CD4-positive, alpha-beta T cell treated with Interleukin-10 for 1 hour (primary cell): ENCODE measurements around the gene SMARCC2.

Experiments
- DNase-seq: peaks from one replicate; pipeline ENCODE4 v3.0.0-alpha.2; 2020

The SMARCC2 gene

DNA sequence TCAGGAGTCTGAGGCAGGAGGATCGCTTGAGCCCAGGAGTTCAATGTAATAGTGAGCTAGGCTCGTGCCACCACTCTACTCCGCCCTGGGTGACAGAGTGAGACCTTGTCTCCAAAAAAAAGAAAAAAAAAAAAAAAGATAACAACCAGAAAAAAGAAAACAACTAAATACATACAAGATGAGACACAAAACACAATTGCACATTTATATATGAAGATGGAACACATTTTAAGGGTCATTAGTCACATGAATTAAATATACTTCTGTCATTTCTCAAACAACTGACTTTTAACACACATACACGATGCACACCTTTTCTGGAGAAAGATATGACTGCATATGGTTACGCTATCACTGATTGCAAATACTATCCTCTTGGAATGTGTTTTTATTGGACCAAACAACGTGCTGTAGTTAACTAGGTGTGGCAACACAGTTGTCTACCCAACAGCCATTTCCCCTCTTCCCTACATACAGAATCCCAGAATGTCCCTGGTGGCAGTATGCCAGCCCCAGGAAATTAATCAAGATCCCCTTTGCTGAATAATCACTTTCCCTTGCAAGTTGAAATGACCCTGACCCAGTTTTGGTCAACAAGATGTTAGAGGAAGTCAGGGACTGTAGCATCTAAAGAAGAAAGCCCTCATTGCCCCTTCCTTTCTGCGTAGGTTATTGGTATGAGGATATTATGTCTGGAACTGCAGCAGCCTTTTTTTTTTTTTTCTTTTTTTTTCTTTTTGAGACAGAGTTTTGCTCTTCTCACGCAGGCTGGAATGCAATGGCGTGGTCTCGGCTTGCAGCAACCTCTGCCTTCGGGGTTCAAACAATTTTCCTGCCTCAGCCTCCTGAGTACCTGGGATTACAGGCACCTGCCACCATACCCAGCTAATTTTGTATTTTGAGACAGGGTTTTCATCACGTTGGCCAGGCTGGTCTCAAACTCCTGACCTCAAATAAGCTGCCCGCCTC lies 42.5 kb downstream of the SMARCC2 start:
- no peak for DNase-seq

DNA sequence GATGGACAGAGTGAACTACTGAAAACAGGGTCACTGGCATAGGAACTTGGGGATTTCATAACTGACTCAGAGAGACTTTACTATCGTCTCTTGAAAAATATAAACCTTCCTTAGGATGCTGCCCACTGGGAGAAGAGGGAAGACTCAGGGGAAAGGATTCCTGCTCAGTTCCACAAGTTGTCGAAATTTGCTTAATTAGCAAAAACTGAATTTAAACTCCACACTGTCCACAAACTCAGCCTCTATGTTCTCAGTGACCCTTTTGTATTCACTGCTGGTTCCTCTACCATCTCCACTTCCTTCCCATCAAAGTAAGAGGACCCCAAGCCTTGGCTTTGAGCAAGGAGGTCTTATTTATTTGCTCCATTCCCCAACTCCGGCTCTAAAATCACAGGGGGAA lies 44.1 kb downstream of the SMARCC2 start:
- DNase-seq, result no peak

GRCh38 chr12:56143870-56144269 lies 45.4 kb downstream of the SMARCC2 start:
- no peak for DNase-seq

GRCh38 chr12:56143217-56143616 lies 46.1 kb downstream of the SMARCC2 start:
- DNase-seq, result peak; percentile 26

GRCh38 chr12:56141946-56142784 lies 47.1 kb downstream of the SMARCC2 start:
- no peak for DNase-seq

- no peak for DNase-seq
Measured at GRCh38 chr12:56137853-56138571, 51.3 kb downstream of the SMARCC2 start.

GRCh38 chr12:56134897-56135296 lies 54.4 kb downstream of the SMARCC2 start:
- DNase-seq, result no peak

GRCh38 chr12:56130876-56131275 lies 58.4 kb downstream of the SMARCC2 start:
- no peak for DNase-seq

DNA sequence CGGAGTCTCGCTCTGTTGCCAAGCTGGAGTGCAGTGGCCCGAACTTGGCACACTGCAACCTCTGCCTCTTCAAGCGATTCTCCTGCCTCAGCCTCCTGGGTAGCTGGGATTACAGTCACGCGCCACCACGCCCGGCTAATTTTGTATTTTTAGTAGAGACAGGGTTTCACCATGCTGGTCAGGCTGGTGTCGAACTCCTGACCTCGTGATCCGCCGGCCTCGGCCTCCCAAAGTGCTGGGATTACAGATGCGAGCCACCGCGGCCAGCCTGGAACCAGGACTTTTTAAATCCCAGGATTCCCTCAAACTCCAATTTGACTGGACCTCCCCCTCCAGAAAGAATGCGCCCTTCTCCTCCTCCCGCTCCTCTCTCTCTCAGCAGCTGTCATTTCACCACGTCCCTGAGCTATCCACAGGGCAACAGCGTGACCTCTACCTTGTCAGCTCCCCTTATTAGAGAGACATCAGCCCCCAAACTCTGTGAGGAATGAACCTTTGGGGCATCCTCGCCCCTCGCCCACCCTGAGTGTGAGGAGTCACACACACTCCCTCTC lies 59.3 kb downstream of the SMARCC2 start:
- no peak for DNase-seq

- DNase-seq, result peak; percentile 86
Measured at GRCh38 chr12:56129206-56129941, 59.9 kb downstream of the SMARCC2 start.

GRCh38 chr12:56128670-56129205 lies 60.5 kb downstream of the SMARCC2 start:
- DNase-seq, result no peak

GRCh38 chr12:56127888-56128669 lies 61.2 kb downstream of the SMARCC2 start, which contains the start of gene ESYT1:
Gene ESYT1 (plus strand): TSS chr12:56128267. CDS start chr12:56128320, 53 bp downstream.
- DNase-seq, result peak; percentile 100

- DNase-seq, result no peak
Measured at GRCh38 chr12:56127485-56127887, 61.8 kb downstream of the SMARCC2 start.

GRCh38 chr12:56126732-56127239 lies 62.5 kb downstream of the SMARCC2 start:
- peak; percentile 19 for DNase-seq

DNA sequence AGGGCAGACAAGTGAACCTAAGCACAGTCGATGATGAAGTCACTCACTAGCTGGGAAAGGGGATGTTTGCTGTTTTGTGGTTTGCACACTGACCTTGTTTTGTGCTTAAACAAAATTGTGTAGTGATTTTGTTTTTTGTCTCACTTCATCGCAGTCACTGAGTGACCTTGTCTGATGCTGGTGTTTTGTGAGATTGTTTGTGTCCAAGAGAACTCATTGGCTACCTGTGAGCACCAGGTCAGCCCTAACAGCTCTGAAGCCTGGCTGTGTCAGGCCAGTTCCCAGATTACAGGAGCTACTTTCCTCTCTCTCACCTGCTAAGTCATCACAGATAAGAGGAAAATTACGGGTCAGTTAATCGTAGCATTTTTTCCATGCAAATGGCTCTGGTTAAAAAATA lies 65.2 kb downstream of the SMARCC2 start:
- DNase-seq, result no peak

- DNase-seq, result no peak
Measured at GRCh38 chr12:56122637-56123036, 66.6 kb downstream of the SMARCC2 start.

DNA sequence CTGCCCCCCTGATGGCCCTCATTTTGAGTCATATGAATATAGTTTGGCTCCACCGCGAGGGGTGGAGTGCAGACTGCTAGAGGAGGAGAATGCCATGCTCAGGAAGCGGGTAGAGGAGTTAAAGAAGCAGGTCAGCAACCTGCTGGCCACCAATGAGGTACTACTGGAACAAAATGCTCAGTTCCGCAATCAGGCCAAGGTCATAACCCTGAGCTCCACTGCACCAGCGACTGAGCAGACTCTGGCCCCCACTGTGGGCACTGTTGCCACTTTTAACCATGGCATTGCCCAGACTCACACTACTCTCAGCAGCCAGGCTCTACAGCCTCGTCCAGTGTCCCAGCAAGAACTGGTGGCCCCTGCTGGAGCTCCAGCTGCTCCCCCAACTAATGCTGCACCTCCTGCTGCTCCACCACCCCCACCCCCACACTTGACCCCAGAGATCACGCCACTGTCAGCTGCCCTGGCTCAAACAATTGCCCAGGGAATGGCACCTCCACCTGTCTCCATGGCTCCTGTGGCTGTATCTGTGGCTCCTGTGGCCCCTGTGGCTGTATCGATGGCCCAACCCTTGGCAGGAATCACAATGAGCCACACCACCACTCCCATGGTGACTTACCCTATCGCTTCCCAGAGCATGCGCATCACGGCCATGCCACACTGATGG lies 67.9 kb downstream of the SMARCC2 start:
- DNase-seq, result no peak

- no peak for DNase-seq
Measured at GRCh38 chr12:56120158-56120846, 69.0 kb downstream of the SMARCC2 start.

DNA sequence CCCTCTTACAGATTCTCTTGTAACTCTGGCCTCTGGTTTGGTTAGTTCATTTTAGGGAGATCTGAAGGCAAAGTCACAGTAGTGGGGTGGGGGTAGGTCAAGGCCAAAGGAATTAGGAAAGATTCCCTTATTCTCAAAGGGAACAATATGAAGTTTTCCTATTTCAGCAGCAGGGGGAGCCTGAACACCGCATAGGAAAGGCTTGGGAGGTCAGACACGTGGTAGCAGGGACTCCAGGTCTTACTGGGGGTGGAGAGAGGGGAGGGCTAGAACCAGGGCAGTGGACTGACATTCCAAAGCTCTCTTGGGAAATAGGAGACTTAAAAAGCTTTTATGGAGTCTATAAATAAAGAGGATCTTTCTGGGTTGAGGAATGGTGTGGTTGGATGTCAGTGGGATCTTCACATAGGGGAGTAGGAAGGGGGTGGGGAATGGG lies 69.9 kb downstream of the SMARCC2 start:
- peak; percentile 80 for DNase-seq
